H1 (cell line): ENCODE results near the gene CRABP2. TPM values are rescaled to one million over a fixed set of nuclear protein-coding genes. Genes with fewer than 3 reads are reported as not detected.
A peak's percentile ranks its signal among the peaks of the same experiment; 100 is the strongest.

Experiments
- CTCF ChIA-PET: fragments of 300-600 bp; sonication (Branson Sonifier 250); formaldehyde crosslinking; loops from one replicate; lab custom pipeline; 2021; ENCODE audit not compliant: partially characterized antibody; lab: Charles Lee
- POLR2A ChIA-PET: fragments of 300-600 bp; sonication (Branson Sonifier 250); formaldehyde crosslinking; loops from one replicate; lab custom pipeline; 2021; ENCODE audit warnings: inconsistent platforms; ENCODE audit not compliant: partially characterized antibody; lab: Charles Lee
- DNase-seq, 2 experiments: peaks; one replicate each; pipeline versions ENCODE4 v3.0.0 to v3.0.0-alpha.2; 2010 to 2022; ENCODE audit warnings: low spot score in 2 of 2, low read depth in 1 of 2, mixed read lengths in 1 of 2
- FAIRE-seq: peaks from 2 replicates; lab custom pipeline; 2011; peaks lifted over from hg19 to GRCh38; lab: Jason Lieb, UNC
- H2AFZ ChIP-seq: 2 replicates; pipeline ENCODE4 v1.8.1; 2012; ENCODE audit warnings: low read length, inconsistent platforms
- H2AK5ac ChIP-seq: 2 replicates; pipeline ENCODE4 v1.6.1; 2013; ENCODE audit warnings: low read depth, low read length
- H2BK120ac ChIP-seq: replicated peaks from 2 replicates; pipeline ENCODE3; 2013; ENCODE audit warnings: low read depth, low read length, inconsistent platforms
- H2BK12ac ChIP-seq: 2 replicates; pipeline ENCODE4 v1.6.1; 2013; ENCODE audit warnings: low read depth, low read length
- H2BK15ac ChIP-seq: 2 replicates; pipeline ENCODE4 v1.6.1; 2013; ENCODE audit warnings: low read length
- H2BK20ac ChIP-seq: 2 replicates; pipeline ENCODE4 v1.6.1; 2013; ENCODE audit warnings: low read length
- H2BK5ac ChIP-seq: 2 replicates; pipeline ENCODE4 v1.6.1; 2013; ENCODE audit warnings: low read depth, low read length
- H3K14ac ChIP-seq: 2 replicates; pipeline ENCODE4 v1.6.1; 2013; ENCODE audit warnings: inconsistent platforms; ENCODE audit not compliant: insufficient read length
- H3K18ac ChIP-seq: 2 replicates; pipeline ENCODE4 v1.6.1; 2013; ENCODE audit warnings: low read length; ENCODE audit errors: extremely low read depth
- H3K23ac ChIP-seq: 2 replicates; pipeline ENCODE4 v1.6.1; 2013; ENCODE audit warnings: inconsistent platforms; ENCODE audit not compliant: insufficient read length
- H3K23me2 ChIP-seq: 2 replicates; pipeline ENCODE4 v1.6.1; 2013; ENCODE audit warnings: low read depth, low read length
- H3K27ac ChIP-seq: 2 replicates; pipeline ENCODE4 v1.6.1; 2011; ENCODE audit warnings: low read depth, low read length, inconsistent platforms
- H3K27me3 ChIP-seq, 4 experiments: replicated peaks in 1 of 4; 1 replicate in 1 of 4; 2 replicates in 3 of 4; pipeline versions ENCODE4 v1.6.1 to v1.8.1; 2011 to 2013; ENCODE audit warnings: low read length in 3 of 4, mild to moderate bottlenecking in 3 of 4, inconsistent platforms in 2 of 4, mixed read lengths in 2 of 4, moderate library complexity in 1 of 4; ENCODE audit not compliant: control insufficient read depth in 3 of 4, insufficient read depth in 3 of 4; ENCODE audit errors: extremely low read depth in 1 of 4
- H3K36me3 ChIP-seq, 4 experiments: 2 replicates each; pipeline versions ENCODE4 v1.6.1 to v1.8.1; 2011 to 2013; ENCODE audit warnings: mild to moderate bottlenecking in 4 of 4, low read length in 3 of 4, moderate library complexity in 2 of 4, control low read depth in 1 of 4, inconsistent platforms in 1 of 4; ENCODE audit not compliant: insufficient read depth in 4 of 4, control insufficient read depth in 2 of 4
- H3K4ac ChIP-seq: replicated peaks from 2 replicates; pipeline ENCODE3; 2013; ENCODE audit warnings: low read length, low read depth, mixed read lengths, inconsistent platforms; ENCODE audit not compliant: insufficient read length
- H3K4me1 ChIP-seq, 4 experiments: replicated peaks in 1 of 4; 1 replicate in 1 of 4; 2 replicates in 3 of 4; pipeline versions ENCODE4 v1.6.1 to v1.8.1; 2011 to 2013; ENCODE audit warnings: low read length in 3 of 4, inconsistent platforms in 2 of 4, mixed read lengths in 1 of 4; ENCODE audit not compliant: insufficient read depth in 4 of 4, control insufficient read depth in 3 of 4
- H3K4me2 ChIP-seq, 2 experiments: 2 replicates each; pipeline versions ENCODE4 v1.6.1 to v1.8.1; 2011 to 2013; ENCODE audit warnings: low read depth in 2 of 2, low read length in 2 of 2, control low read depth in 1 of 2, inconsistent platforms in 1 of 2, mild to moderate bottlenecking in 1 of 2; ENCODE audit not compliant: insufficient read depth in 1 of 2
- H3K4me3 ChIP-seq, 4 experiments: fragments of 200-600, 300-600 bp in 1 of 4; sonication (generic), shearing (Covaris generic), sonication (Bioruptor Twin) in 1 of 4; 2 replicates each; pipeline versions ENCODE4 v1.5.1 to v1.8.1; 2011 to 2016; ENCODE audit warnings: low read length in 4 of 4, low read depth in 3 of 4, control low read depth in 2 of 4, inconsistent platforms in 2 of 4, mild to moderate bottlenecking in 2 of 4, mixed read lengths in 1 of 4, moderate library complexity in 1 of 4; ENCODE audit not compliant: insufficient read depth in 2 of 4; ENCODE audit errors: extremely low read depth in 1 of 4
- H3K56ac ChIP-seq: replicated peaks from 2 replicates; pipeline ENCODE3; 2013; ENCODE audit warnings: low read depth, mild to moderate bottlenecking, mixed read lengths, low read length, inconsistent platforms; ENCODE audit not compliant: insufficient read length
- H3K79me1 ChIP-seq: 2 replicates; pipeline ENCODE4 v1.6.1; 2013; ENCODE audit warnings: low read depth, low read length, control low read depth
- H3K79me2 ChIP-seq, 2 experiments: 2 replicates each; pipeline versions ENCODE4 v1.6.1 to v1.8.1; 2012 to 2013; ENCODE audit warnings: low read length in 2 of 2, mild to moderate bottlenecking in 2 of 2, inconsistent platforms in 1 of 2; ENCODE audit not compliant: insufficient read depth in 2 of 2, control insufficient read depth in 1 of 2
- H3K9ac ChIP-seq, 4 experiments: replicated peaks in 1 of 4; 1 replicate in 1 of 4; 2 replicates in 3 of 4; pipeline versions ENCODE4 v1.6.1 to v1.8.1; 2011 to 2013; ENCODE audit warnings: low read depth in 3 of 4, low read length in 3 of 4, control low read depth in 2 of 4, mild to moderate bottlenecking in 2 of 4, moderate library complexity in 2 of 4, inconsistent platforms in 1 of 4; ENCODE audit errors: extremely low read depth in 1 of 4
- H3K9me3 ChIP-seq, 2 experiments: 2 replicates each; pipeline versions ENCODE4 v1.6.1 to v1.8.1; 2012 to 2013; ENCODE audit warnings: mild to moderate bottlenecking in 2 of 2, moderate library complexity in 2 of 2, control low read depth in 1 of 2, inconsistent platforms in 1 of 2, low read depth in 1 of 2, low read length in 1 of 2, mixed read lengths in 1 of 2; ENCODE audit not compliant: insufficient read depth in 2 of 2
- H4K20me1 ChIP-seq, 2 experiments: replicated peaks in 1 of 2; 2 replicates each; pipeline versions ENCODE3 to v1.8.1; 2011 to 2013; ENCODE audit warnings: inconsistent platforms in 2 of 2, low read length in 2 of 2, mild to moderate bottlenecking in 1 of 2; ENCODE audit not compliant: insufficient read depth in 2 of 2, control insufficient read depth in 1 of 2
- H4K5ac ChIP-seq: 2 replicates; pipeline ENCODE4 v1.6.1; 2013; ENCODE audit warnings: low read length, low read depth, mixed read lengths, inconsistent platforms; ENCODE audit not compliant: insufficient read length
- H4K8ac ChIP-seq: 2 replicates; pipeline ENCODE4 v1.8.0; 2013; ENCODE audit warnings: mild to moderate bottlenecking, moderate library complexity, low read length, inconsistent platforms; ENCODE audit not compliant: insufficient read depth; ENCODE audit errors: extremely low read depth
- H4K91ac ChIP-seq: replicated peaks from 2 replicates; pipeline ENCODE3; 2013; ENCODE audit warnings: low read length, mixed read lengths, inconsistent platforms; ENCODE audit not compliant: insufficient read length
- BACH1 ChIP-seq: IDR thresholded peaks from 2 replicates; pipeline ENCODE4 v1.6.1; 2012; ENCODE audit warnings: low read length, improper control_type of control experiment
- BRCA1 ChIP-seq: IDR thresholded peaks from 2 replicates; pipeline ENCODE4 v1.6.1; 2012; ENCODE audit warnings: low read depth, low read length, improper control_type of control experiment
- CHD1 ChIP-seq: IDR thresholded peaks from 2 replicates; pipeline ENCODE4 v1.6.1; 2012; ENCODE audit warnings: low read depth, low read length, improper control_type of control experiment
- EGR1 ChIP-seq: IDR thresholded peaks from 2 replicates; pipeline ENCODE4 v1.6.1; 2011; ENCODE audit warnings: low read depth, low read length, borderline replicate concordance
- GABPA ChIP-seq: IDR thresholded peaks from 2 replicates; pipeline ENCODE4 v1.6.1; 2011; ENCODE audit warnings: mild to moderate bottlenecking, low read length, moderate library complexity, borderline replicate concordance; ENCODE audit not compliant: insufficient read depth
- HDAC2 ChIP-seq, 2 experiments: fragments of 300-600 bp in 1 of 2; sonication (generic) in 1 of 2; IDR thresholded peaks; 2 replicates each; pipeline ENCODE4 v1.6.1; 2011 to 2012; ENCODE audit warnings: low read depth in 2 of 2, low read length in 2 of 2, mild to moderate bottlenecking in 2 of 2, moderate library complexity in 2 of 2, borderline replicate concordance in 1 of 2, inconsistent platforms in 1 of 2
- SAP30 ChIP-seq: fragments of 300-600 bp; sonication (generic); IDR thresholded peaks from 2 replicates; pipeline ENCODE4 v1.7.1; 2012; ENCODE audit warnings: low read length, moderate library complexity, mild to moderate bottlenecking, inconsistent platforms; ENCODE audit not compliant: insufficient read depth, insufficient replicate concordance
- SRF ChIP-seq: IDR thresholded peaks from 2 replicates; pipeline ENCODE4 v1.6.1; 2011; ENCODE audit warnings: mild to moderate bottlenecking, low read depth, low read length, moderate library complexity
- WGBS, 2 experiments: shearing (Covaris generic) in 1 of 2; methylation state at CpG; one replicate each; pipeline versions ENCODE4 v1.1.6 to v1.1.7; 2013 to 2015; ENCODE audit warnings: low lambda C conversion rate in 2 of 2, mixed read lengths in 2 of 2, inconsistent platforms in 1 of 2, low coverage in 1 of 2, missing lambda C conversion rate in 1 of 2; ENCODE audit not compliant: insufficient replicate concordance in 2 of 2, insufficient coverage in 1 of 2, insufficient read length in 1 of 2; ENCODE audit errors: extremely low coverage in 1 of 2, missing lambda C conversion rate in 1 of 2; 5-methylcytosine and 5-hydroxymethylcytosine counted together
- polyA plus RNA-seq, 7 experiments: library from polyadenylated mRNA; depleted of rRNA in 3 of 7; stranded (reverse) in 5 of 7; unstranded in 2 of 7; fragments of >200 nt in 5 of 7; fragments of 200-250 nt in 2 of 7; gene quantifications; 1 replicate in 5 of 7; 2 replicates in 1 of 7; 4 replicates in 1 of 7; pipeline versions ENCODE4 v1.2.1 to v1.2.3, GENCODE V29; 2011 to 2013; ENCODE audit warnings: missing spikeins in 2 of 7, mixed read lengths in 2 of 7
- total RNA-seq: library from RNA; stranded (reverse); fragmentation: NEBNext Ultra II Directional; extraction: Animal tissue kit (Norgen Biotek cat#: 25700); gene quantifications from 2 replicates; pipeline ENCODE4 v1.2.1, GENCODE V29; 2021

The CRABP2 gene
- total and polyA plus RNA-seq, 2 of the 8 experiments (the other 6 are each of a cell fraction or from before 2014, with no cell fraction given), result 69.2 to 119 TPM

DNA sequence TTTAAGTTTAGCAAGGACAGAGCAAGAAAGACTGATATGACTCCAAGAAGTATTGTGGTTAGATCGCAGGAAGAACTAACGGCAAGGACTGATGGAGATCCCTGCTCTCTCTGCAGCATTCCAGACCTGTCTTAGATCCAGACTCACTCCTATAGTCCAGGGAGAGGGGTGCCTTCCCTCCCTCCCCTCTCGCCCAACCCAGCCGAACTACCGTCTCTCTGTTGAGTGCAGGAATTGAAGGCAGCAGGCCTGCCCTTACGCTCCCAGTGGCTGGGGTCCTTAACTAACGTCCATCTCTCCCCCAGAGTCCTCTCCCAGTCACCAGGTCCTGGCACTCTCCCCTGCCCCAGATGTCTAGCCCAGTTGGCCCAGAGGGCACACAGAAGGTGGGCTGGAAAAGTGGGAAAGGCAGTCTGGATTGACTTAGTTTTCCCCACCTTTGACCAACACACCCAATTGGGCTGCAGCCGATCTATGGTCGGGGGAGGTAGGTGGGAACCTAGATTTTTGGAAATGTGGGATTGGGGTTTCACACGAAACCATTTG is 1.1 kb downstream of the CRABP2 start:
- H4K5ac ChIP-seq, result no peak overlapping the region
- H2AFZ ChIP-seq, result no peak overlapping the region
- H2BK15ac ChIP-seq, result no peak overlapping the region
- no peak overlapping the region for H3K4ac ChIP-seq
- H2BK5ac ChIP-seq, result no peak overlapping the region
- peak overlapping the region; percentile 50 to 80 (median 70) for H3K4me3 ChIP-seq
- H2BK20ac ChIP-seq, result no peak overlapping the region
- H4K91ac ChIP-seq, result no peak overlapping the region
- DNase-seq (no peak), FAIRE-seq (no peak)
- 27% methylated on average over 10 of the region's 10 CpGs; no CpG with 5 or more reads in 1 of the 2 experiments for WGBS, 2 experiments
- peaks cover 4% of the 10 kb centered on the region; the same call in 1 of the 2 replicates for H3K79me1 ChIP-seq
- H3K36me3 ChIP-seq, result peaks cover 8 to 29% (median 18%) of the 10 kb centered on the region in 4 experiments
- no peak overlapping the region for H2AK5ac ChIP-seq
- no peak overlapping the region for H3K14ac ChIP-seq
- peaks cover 7 to 24% of the 10 kb centered on the region in 2 experiments; a peak in 2 of 4 replicates for H3K79me2 ChIP-seq
- no peak overlapping the region for H3K27ac ChIP-seq
- peaks cover 24 to 41% (median 30%) of the 10 kb centered on the region in 4 experiments for H3K4me1 ChIP-seq
- no peak overlapping the region for H4K8ac ChIP-seq
- peaks cover 31% of the 10 kb centered on the region; the same call in 1 of the 2 replicates for H3K23me2 ChIP-seq
- H3K56ac ChIP-seq, result no peak overlapping the region
- H3K4me2 ChIP-seq, result peak overlapping the region; percentile 77 to 94
- H3K9me3 ChIP-seq, result no peaks in the 10 kb centered on the region
- ChIA-PET CTCF (interaction anchor here (0.9 to 66.0 kb wide), 9 partner anchors 1 to 729 kb away, joined by 3 to 4284 read pairs (median 17); partner anchors contain the start of genes CRABP2, HDGF, INSRR and ISG20L2), POLR2A (interaction anchor here (0.8 to 16.9 kb wide), 9 partner anchors 11 to 68 kb away, joined by 3 to 530 read pairs (median 22); partner anchors contain the start of genes ISG20L2, METTL25B, MRPL24 and NES)
- peak overlapping the region; percentile 73 for H3K18ac ChIP-seq
- no peak overlapping the region; the same call in 1 of the 2 replicates for H2BK12ac ChIP-seq
- no peak overlapping the region for H2BK120ac ChIP-seq
- peak overlapping the region in 2 of 4 experiments; percentile 9 to 15; a peak in 2 of 7 replicates for H3K9ac ChIP-seq
- H4K20me1 ChIP-seq, result peaks cover 6 to 14% of the 10 kb centered on the region in 2 experiments
- no peak overlapping the region for H3K23ac ChIP-seq
- peaks cover 0 to 19% (median 8%) of the 10 kb centered on the region in 4 experiments; a peak in 4 of 7 replicates for H3K27me3 ChIP-seq
- TF ChIP-seq SRF (no peak), EGR1 (no peak), BRCA1 (no peak), SAP30 (no peak), BACH1 (no peak), GABPA (no peak), HDAC2 (IDR thresholded peaks at IDR 0.05; ENCODE audit: borderline replicate concordance in 1 of 2, low read depth in 2 of 2, low read length in 2 of 2) (no peak), CHD1 (no peak)
